GM12891 (cell line): ENCODE measurements around the gene KLHL14.

Experiments used
- POLR2A ChIP-seq: IDR thresholded peaks from 2 replicates; pipeline ENCODE4 v1.6.1; 2011; ENCODE audit warnings: low read depth, low read length, control low read depth
- POLR2AphosphoS5 ChIP-seq: IDR thresholded peaks from 2 replicates; pipeline ENCODE4 v1.6.1; 2011; ENCODE audit warnings: low read depth, low read length, control low read depth

DNA sequence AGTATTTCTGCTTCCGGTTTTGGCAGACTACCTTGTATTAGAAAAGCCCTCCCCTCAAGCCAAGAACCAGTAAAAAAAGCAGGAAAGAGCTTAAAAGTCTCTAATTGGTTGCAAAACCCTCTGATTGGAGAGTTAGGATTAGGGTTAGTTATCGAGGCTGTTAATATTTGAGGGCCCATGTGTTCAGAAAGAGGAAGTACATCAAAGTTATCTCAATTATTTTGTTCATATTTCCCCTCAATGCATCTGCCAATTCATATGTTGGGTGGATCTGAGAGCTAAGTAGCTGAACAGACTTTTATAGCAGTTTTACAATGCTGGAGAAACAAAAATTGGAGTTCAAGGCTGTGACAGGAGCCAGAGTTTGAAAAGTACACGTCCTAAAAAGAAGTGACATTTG is 43.1 kb upstream of the KLHL14 start:
- no peak for TF ChIP-seq POLR2AphosphoS5
- TF ChIP-seq POLR2A, result no peak
